ENCODE results near the gene ALDH3A2. TPM values are rescaled to one million over a fixed set of nuclear protein-coding genes. Genes with fewer than 3 reads are reported as not detected.
A peak's percentile ranks its signal among the peaks of the same experiment; 100 is the strongest.

The ALDH3A2 gene
- total RNA-seq, 1 experiment from 2014 or later: 111 TPM

GRCh38 chr17:19724501-19725420 is 76.2 kb downstream of the ALDH3A2 start:
- peak; percentile 42 for DNase-seq (ENCODE audit: low spot score)
- in situ Hi-C loops (cut with HindIII; ENCODE audit: low sequenced_read_pairs): no loop called here

- in situ Hi-C loops (cut with HindIII; ENCODE audit: low sequenced_read_pairs): no loop called here
Measured at GRCh38 chr17:19725486-19725885, 76.9 kb downstream of the ALDH3A2 start.

GRCh38 chr17:19726631-19727376 is 78.3 kb downstream of the ALDH3A2 start:
- in situ Hi-C loops (cut with HindIII; ENCODE audit: low sequenced_read_pairs): no loop called here
- no peak for DNase-seq (ENCODE audit: low spot score)

More at GRCh38 chr17:19725486-19725885, 76.9 kb downstream of the ALDH3A2 start:
- no peak for DNase-seq (ENCODE audit: low spot score)

Other genes starting within 250 kb of the ALDH3A2 start
- gene RNF112, start 237.5 kb upstream of the ALDH3A2 start, total RNA-seq (2014; rRNA removed; shearing (Covaris generic)): 0.18 TPM in 1 of 2 replicates, not detected in the other
- gene SLC47A1, start 114.9 kb upstream of the ALDH3A2 start, total RNA-seq (2014; rRNA removed; shearing (Covaris generic)): 2.6 and 4.5 TPM in 2 replicates
- not detected in 2 replicates for gene SLC47A2, start 67.8 kb downstream of the ALDH3A2 start, total RNA-seq (2014; rRNA removed; shearing (Covaris generic))
- not detected in 2 replicates for gene ALDH3A1, start 99.5 kb downstream of the ALDH3A2 start, total RNA-seq (2014; rRNA removed; shearing (Covaris generic))
- gene ULK2, start 219.2 kb downstream of the ALDH3A2 start, total RNA-seq (2014; rRNA removed; shearing (Covaris generic)): 8.6 and 30.7 TPM in 2 replicates